ENCODE results near the gene CNPY1. TPM values are rescaled to one million over a fixed set of nuclear protein-coding genes. Genes with fewer than 3 reads are reported as not detected.

The CNPY1 gene
- polyA plus RNA-seq, 1 experiment, result not detected

DNA sequence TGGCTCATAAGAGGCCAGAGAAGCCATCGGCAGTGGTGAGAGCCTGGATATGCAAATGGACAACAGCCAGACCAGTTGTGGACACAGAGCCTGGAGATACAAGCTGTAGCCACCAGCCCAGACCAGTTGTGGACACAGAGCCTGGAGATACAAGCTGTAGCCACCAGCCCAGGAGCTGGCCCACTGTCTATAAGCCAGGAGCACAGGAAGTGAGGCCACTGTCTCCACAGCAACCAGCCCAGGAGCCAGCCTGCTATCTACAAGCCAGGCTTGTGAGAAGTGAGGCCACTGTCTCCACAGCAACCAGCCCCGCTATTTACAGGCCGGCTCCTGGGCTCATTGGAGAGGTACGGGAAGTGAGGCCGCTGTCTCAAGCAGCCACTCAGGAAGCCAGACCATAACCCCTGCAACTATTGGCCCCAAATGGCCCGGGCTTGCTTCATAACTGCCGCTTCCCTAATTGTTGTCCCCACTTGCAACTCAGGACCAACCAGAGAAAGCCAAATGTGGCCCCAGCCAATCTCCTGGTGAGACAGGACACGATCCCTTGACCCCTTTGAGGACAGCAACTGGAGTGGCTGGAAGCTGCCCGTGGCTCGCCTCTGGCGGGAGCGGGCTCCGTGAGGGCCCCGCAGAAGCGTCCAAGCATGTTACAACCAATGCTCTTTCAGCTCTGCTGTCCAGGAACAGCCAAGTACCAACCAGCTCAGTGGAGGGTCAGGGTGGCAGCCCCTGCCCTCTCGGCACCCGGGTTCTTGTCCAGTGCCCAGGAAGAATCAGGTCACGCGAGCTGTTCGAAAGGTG lies 44.1 kb upstream of the CNPY1 start:
- Histone ChIP-seq H3K9me3 (ENCODE audit: control insufficient read depth, insufficient read depth, low read length) (no peaks in the 10 kb centered on the region), H3K4me3 (ENCODE audit: low read depth, low read length) (no peak overlapping the region), H3K27ac (ENCODE audit: low read depth, low read length) (no peak overlapping the region), H3K27me3 (ENCODE audit: control insufficient read depth, insufficient read depth, low read length) (peaks cover 7% of the 10 kb centered on the region)
- POLR2A ChIA-PET, result no interaction called here
- no peak for TF ChIP-seq CTCF (IDR thresholded peaks at IDR 0.05; ENCODE audit: low read depth, low read length)
- no peak for DNase-seq (ENCODE audit: low read depth, low spot score)
- CTCF ChIA-PET, result interaction anchor here (1.9 kb wide), 1 partner anchor 8 kb away, joined by 9 read pairs; no protein-coding TSS in a partner anchor

GRCh38 chr7:155589001-155589980 lies 42.9 kb upstream of the CNPY1 start:
- POLR2A ChIA-PET, result no interaction called here
- peaks cover 9% of the 10 kb centered on the region for H3K27me3 ChIP-seq (ENCODE audit: control insufficient read depth, insufficient read depth, low read length)

GRCh38 chr7:155588468-155588998 lies 42.2 kb upstream of the CNPY1 start:
- no peak overlapping the region for H3K27ac ChIP-seq (ENCODE audit: low read depth, low read length)
- peaks cover 11% of the 10 kb centered on the region for H3K27me3 ChIP-seq (ENCODE audit: control insufficient read depth, insufficient read depth, low read length)
- no peak overlapping the region for H3K4me3 ChIP-seq (ENCODE audit: low read depth, low read length)
- H3K9me3 ChIP-seq (ENCODE audit: control insufficient read depth, insufficient read depth, low read length), result no peaks in the 10 kb centered on the region
- TF ChIP-seq CTCF (IDR thresholded peaks at IDR 0.05; ENCODE audit: low read depth, low read length), result no peak
- CTCF ChIA-PET, result interaction anchor here (1.9 kb wide), 1 partner anchor 10 kb away, joined by 9 read pairs; no protein-coding TSS in a partner anchor
- DNase-seq (ENCODE audit: low read depth, low spot score), result no peak
- POLR2A ChIA-PET, result no interaction called here

More at GRCh38 chr7:155589001-155589980, 42.9 kb upstream of the CNPY1 start:
- CTCF ChIA-PET, result interaction anchor here (0.6 to 1.9 kb wide), 2 partner anchors 9 to 662 kb away, joined by 3 to 9 read pairs; no protein-coding TSS in a partner anchor
- no peak for TF ChIP-seq CTCF (IDR thresholded peaks at IDR 0.05; ENCODE audit: low read depth, low read length)
- no peak for DNase-seq (ENCODE audit: low read depth, low spot score)
- Histone ChIP-seq H3K9me3 (ENCODE audit: control insufficient read depth, insufficient read depth, low read length) (no peaks in the 10 kb centered on the region), H3K27ac (ENCODE audit: low read depth, low read length) (no peak overlapping the region), H3K4me3 (ENCODE audit: low read depth, low read length) (no peak overlapping the region)

GRCh38 chr7:155587486-155587885 lies 41.1 kb upstream of the CNPY1 start:
- H3K4me3 ChIP-seq (ENCODE audit: low read depth, low read length), result no peak overlapping the region
- no peaks in the 10 kb centered on the region for H3K9me3 ChIP-seq (ENCODE audit: control insufficient read depth, insufficient read depth, low read length)
- ChIA-PET CTCF (interaction anchor here (0.6 to 0.7 kb wide), 2 partner anchors 11 kb away, joined by 3 to 4 read pairs; no protein-coding TSS in a partner anchor), POLR2A (no interaction called here)
- TF ChIP-seq CTCF (IDR thresholded peaks at IDR 0.05; ENCODE audit: low read depth, low read length), result no peak
- DNase-seq (ENCODE audit: low read depth, low spot score), result no peak
- H3K27me3 ChIP-seq (ENCODE audit: control insufficient read depth, insufficient read depth, low read length), result peaks cover 11% of the 10 kb centered on the region
- H3K27ac ChIP-seq (ENCODE audit: low read depth, low read length), result no peak overlapping the region

All from AG04450 (cell line).